Nephron (organoid): ENCODE data around the gene CCDC91.

ENCODE experiments used
- H3K27ac Mint-ChIP-seq, 3 experiments: 2 replicates each; pipeline ENCODE4 v1.8.0; 2020; ENCODE audit warnings: mixed read lengths in 3 of 3, mild to moderate bottlenecking in 2 of 3, moderate library complexity in 1 of 3
- H3K27me3 Mint-ChIP-seq: 2 replicates; pipeline ENCODE4 v1.8.0; 2021; ENCODE audit warnings: low read depth, mild to moderate bottlenecking, moderate library complexity, mixed read lengths
- H3K36me3 Mint-ChIP-seq: 2 replicates; pipeline ENCODE4 v1.8.0; 2020; ENCODE audit warnings: low read depth, mixed read lengths
- H3K4me1 Mint-ChIP-seq: 2 replicates; pipeline ENCODE4 v1.8.0; 2020; ENCODE audit warnings: mixed read lengths
- H3K4me3 Mint-ChIP-seq, 3 experiments: 2 replicates each; pipeline ENCODE4 v1.8.0; 2020; ENCODE audit warnings: mild to moderate bottlenecking in 3 of 3, mixed read lengths in 3 of 3, moderate library complexity in 2 of 3
- H3K9me3 Mint-ChIP-seq: 2 replicates; pipeline ENCODE4 v1.8.0; 2020; ENCODE audit warnings: mixed read lengths
- CTCF ChIP-seq, 3 experiments: fragments of 200-600 bp; sonication (generic); IDR thresholded peaks; one replicate each; pipeline ENCODE4 v1.5.0; 2021; ENCODE audit warnings: antibody characterized with exemption in 3 of 3; ENCODE audit not compliant: unreplicated experiment in 3 of 3

CCDC91 gene

GRCh38 chr12:28350502-28350901, 160.2 kb downstream of the CCDC91 start:
- no peak overlapping the region for H3K4me3 Mint-ChIP-seq
- peak overlapping the region in 1 of 3 experiments; percentile 62 for H3K27ac Mint-ChIP-seq
- no peaks in the 10 kb centered on the region for H3K27me3 Mint-ChIP-seq
- H3K9me3 Mint-ChIP-seq = peaks cover 25% of the 10 kb centered on the region
- H3K36me3 Mint-ChIP-seq = peaks cover 30% of the 10 kb centered on the region
- TF ChIP-seq CTCF (IDR thresholded peaks at IDR 0.05; ENCODE audit: unreplicated experiment in 3 of 3) = no peak
- H3K4me1 Mint-ChIP-seq = no peaks in the 10 kb centered on the region

- Mint-ChIP-seq H3K4me3 (no peak overlapping the region), H3K36me3 (peaks cover 30% of the 10 kb centered on the region), H3K27ac (no peak overlapping the region), H3K4me1 (no peaks in the 10 kb centered on the region), H3K9me3 (peaks cover 25% of the 10 kb centered on the region), H3K27me3 (no peaks in the 10 kb centered on the region)
- no peak for TF ChIP-seq CTCF (IDR thresholded peaks at IDR 0.05; ENCODE audit: unreplicated experiment in 3 of 3)
Observed at GRCh38 chr12:28351414-28351813, 161.2 kb downstream of the CCDC91 start.

- Mint-ChIP-seq H3K27ac (no peak overlapping the region), H3K4me3 (no peak overlapping the region), H3K4me1 (no peaks in the 10 kb centered on the region), H3K9me3 (peaks cover 25% of the 10 kb centered on the region), H3K36me3 (peaks cover 30% of the 10 kb centered on the region), H3K27me3 (no peaks in the 10 kb centered on the region)
- no peak for TF ChIP-seq CTCF (IDR thresholded peaks at IDR 0.05; ENCODE audit: unreplicated experiment in 3 of 3)
Observed at GRCh38 chr12:28355161-28355560, 164.9 kb downstream of the CCDC91 start.

- no peak overlapping the region for H3K4me3 Mint-ChIP-seq
- H3K27me3 Mint-ChIP-seq = peaks cover 5% of the 10 kb centered on the region
- TF ChIP-seq CTCF (IDR thresholded peaks at IDR 0.05; ENCODE audit: unreplicated experiment in 3 of 3) = no peak
- no peaks in the 10 kb centered on the region for H3K36me3 Mint-ChIP-seq
- H3K9me3 Mint-ChIP-seq = no peaks in the 10 kb centered on the region
- no peak overlapping the region for H3K27ac Mint-ChIP-seq
- H3K4me1 Mint-ChIP-seq = no peaks in the 10 kb centered on the region
Observed at GRCh38 chr12:28360253-28360652, 170.0 kb downstream of the CCDC91 start.

- Mint-ChIP-seq H3K27ac (no peak overlapping the region), H3K4me3 (no peak overlapping the region), H3K27me3 (no peaks in the 10 kb centered on the region), H3K9me3 (peaks cover 49% of the 10 kb centered on the region), H3K4me1 (no peaks in the 10 kb centered on the region), H3K36me3 (peaks cover 58% of the 10 kb centered on the region)
- no peak for TF ChIP-seq CTCF (IDR thresholded peaks at IDR 0.05; ENCODE audit: unreplicated experiment in 3 of 3)
Observed at GRCh38 chr12:28367326-28367725, 177.1 kb downstream of the CCDC91 start.

GRCh38 chr12:28367993-28368392, 177.7 kb downstream of the CCDC91 start:
- Mint-ChIP-seq H3K4me3 (no peak overlapping the region), H3K9me3 (peaks cover 56% of the 10 kb centered on the region), H3K4me1 (no peaks in the 10 kb centered on the region), H3K36me3 (peaks cover 65% of the 10 kb centered on the region), H3K27me3 (no peaks in the 10 kb centered on the region), H3K27ac (no peak overlapping the region)
- TF ChIP-seq CTCF (IDR thresholded peaks at IDR 0.05; ENCODE audit: unreplicated experiment in 3 of 3) = no peak
